Vagina (tissue), 2 donors: Measurements from ENCODE around the gene SBDS. TPM values are rescaled to one million over a fixed set of nuclear protein-coding genes. Genes with fewer than 3 reads are reported as not detected.
"Not testable (repeated sequence)": the region's sequence is repeated elsewhere in the genome, so short reads cannot be mapped to it uniquely, and the experiment has no call there.

Experiments used
- DNase-seq, 2 donors: peaks; one replicate each; pipeline ENCODE4 v3.0.0-alpha.2; 2017; ENCODE audit errors: extremely low spot score in 2 of 2
- H3K27ac ChIP-seq: fragments of 200-600 bp; sonication (generic); one replicate; pipeline ENCODE4 v1.5.1; 2019
- H3K27me3 ChIP-seq: fragments of 200-600 bp; sonication (generic); one replicate; pipeline ENCODE4 v1.5.1; 2019
- H3K36me3 ChIP-seq, 2 donors: fragments of 200-600 bp; sonication (generic); one replicate each; pipeline ENCODE4 v1.5.1; 2017 to 2019
- H3K4me1 ChIP-seq: fragments of 200-600 bp; sonication (generic); one replicate; pipeline ENCODE4 v1.5.1; 2019
- H3K4me3 ChIP-seq, 2 donors: fragments of 200-600 bp; sonication (generic); 1 replicate in 1 of 2; 2 replicates in 1 of 2; pipeline ENCODE4 v1.5.1; 2016 to 2019
- H3K9me3 ChIP-seq: fragments of 200-600 bp; sonication (generic); one replicate; pipeline ENCODE4 v1.5.1; 2019
- POLR2A ChIP-seq, 2 donors: fragments of 450-650 bp; IDR thresholded peaks; one replicate each; pipeline ENCODE4 v1.6.1; 2017; ENCODE audit warnings: antibody characterized with exemption in 2 of 2, mild to moderate bottlenecking in 2 of 2, moderate library complexity in 2 of 2
- POLR2AphosphoS5 ChIP-seq, 2 donors: sonication (generic); formaldehyde crosslinking; IDR thresholded peaks; one replicate each; pipeline ENCODE4 v1.9.0; 2017; ENCODE audit warnings: antibody characterized with exemption in 2 of 2, mild to moderate bottlenecking in 2 of 2, low read depth in 1 of 2; ENCODE audit not compliant: insufficient read depth in 1 of 2
- intact Hi-C: fragments of 100-400 bp; cut with DNase I; formaldehyde crosslinking; loops from one replicate; pipeline ENCODE4 v1.15.1; 2023
- total RNA-seq: library from RNA; depleted of rRNA; stranded (reverse); fragments of >200 nt; gene quantifications from one replicate; pipeline ENCODE4 v1.2.3, GENCODE V29; 2016
- TF ChIP-seq, protein P1 (sequence below), 3 experiments: fragments of 450-650 bp in 2 of 3; fragments of 200-600 bp in 1 of 3; sonication (generic) in 1 of 3; IDR thresholded peaks; one replicate each; pipeline ENCODE4 v1.5.1; 2017 to 2019; ENCODE audit warnings: antibody characterized with exemption in 3 of 3, mild to moderate bottlenecking in 2 of 3, moderate library complexity in 2 of 3

SBDS gene
- total RNA-seq, 1 donor from 2014 or later: 79.8 TPM

- no peak overlapping the region for H3K27ac ChIP-seq
- TF ChIP-seq, protein P1, sequence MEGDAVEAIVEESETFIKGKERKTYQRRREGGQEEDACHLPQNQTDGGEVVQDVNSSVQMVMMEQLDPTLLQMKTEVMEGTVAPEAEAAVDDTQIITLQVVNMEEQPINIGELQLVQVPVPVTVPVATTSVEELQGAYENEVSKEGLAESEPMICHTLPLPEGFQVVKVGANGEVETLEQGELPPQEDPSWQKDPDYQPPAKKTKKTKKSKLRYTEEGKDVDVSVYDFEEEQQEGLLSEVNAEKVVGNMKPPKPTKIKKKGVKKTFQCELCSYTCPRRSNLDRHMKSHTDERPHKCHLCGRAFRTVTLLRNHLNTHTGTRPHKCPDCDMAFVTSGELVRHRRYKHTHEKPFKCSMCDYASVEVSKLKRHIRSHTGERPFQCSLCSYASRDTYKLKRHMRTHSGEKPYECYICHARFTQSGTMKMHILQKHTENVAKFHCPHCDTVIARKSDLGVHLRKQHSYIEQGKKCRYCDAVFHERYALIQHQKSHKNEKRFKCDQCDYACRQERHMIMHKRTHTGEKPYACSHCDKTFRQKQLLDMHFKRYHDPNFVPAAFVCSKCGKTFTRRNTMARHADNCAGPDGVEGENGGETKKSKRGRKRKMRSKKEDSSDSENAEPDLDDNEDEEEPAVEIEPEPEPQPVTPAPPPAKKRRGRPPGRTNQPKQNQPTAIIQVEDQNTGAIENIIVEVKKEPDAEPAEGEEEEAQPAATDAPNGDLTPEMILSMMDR (IDR thresholded peaks at IDR 0.05): no peak
- TF ChIP-seq POLR2AphosphoS5 (IDR thresholded peaks at IDR 0.05; ENCODE audit: insufficient read depth in 1 of 2, low read depth in 1 of 2) (no peak), POLR2A (IDR thresholded peaks at IDR 0.05) (no peak)
- no peak for DNase-seq
- no peak overlapping the region for H3K4me3 ChIP-seq
- intact Hi-C loops: no loop called here
- no peaks in the 10 kb centered on the region for H3K27me3 ChIP-seq
- no peaks in the 10 kb centered on the region for H3K9me3 ChIP-seq
- peaks cover 0 to 33% of the 10 kb centered on the region in 2 donors for H3K36me3 ChIP-seq
- H3K4me1 ChIP-seq: no peaks in the 10 kb centered on the region
Measured at GRCh38 chr7:67008260-67008659, 12.9 kb upstream of the SBDS start.

DNA sequence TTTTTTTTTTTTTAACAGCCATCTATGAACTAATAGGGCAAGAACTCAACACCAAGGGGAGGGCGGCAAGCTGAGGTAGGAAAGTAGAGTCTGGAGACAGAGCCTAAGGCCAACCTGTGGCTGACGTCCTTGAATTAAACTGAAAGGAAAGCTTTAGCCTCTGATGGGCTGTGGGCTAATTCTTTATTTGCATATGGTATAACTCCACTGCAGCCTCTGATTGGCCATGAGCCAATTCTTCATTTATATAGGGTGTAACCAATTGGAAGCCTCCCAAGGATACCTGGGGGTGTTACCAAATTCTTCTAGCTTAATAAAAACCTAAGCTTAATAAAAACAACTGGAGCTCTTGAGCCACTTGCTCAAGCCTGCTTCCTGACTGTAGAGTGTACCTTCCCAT is 11.6 kb upstream of the SBDS start:
- Histone ChIP-seq H3K27me3 (no peaks in the 10 kb centered on the region), H3K4me1 (no peaks in the 10 kb centered on the region), H3K9me3 (no peaks in the 10 kb centered on the region), H3K4me3 (no peak overlapping the region), H3K36me3 (peaks cover 0 to 32% of the 10 kb centered on the region in 2 donors), H3K27ac (no peak overlapping the region)
- DNase-seq: no peak
- TF ChIP-seq POLR2AphosphoS5 (IDR thresholded peaks at IDR 0.05; ENCODE audit: insufficient read depth in 1 of 2, low read depth in 1 of 2) (no peak), POLR2A (IDR thresholded peaks at IDR 0.05) (no peak)
- TF ChIP-seq, protein P1 (IDR thresholded peaks at IDR 0.05): no peak
- intact Hi-C loops: no loop called here

DNA sequence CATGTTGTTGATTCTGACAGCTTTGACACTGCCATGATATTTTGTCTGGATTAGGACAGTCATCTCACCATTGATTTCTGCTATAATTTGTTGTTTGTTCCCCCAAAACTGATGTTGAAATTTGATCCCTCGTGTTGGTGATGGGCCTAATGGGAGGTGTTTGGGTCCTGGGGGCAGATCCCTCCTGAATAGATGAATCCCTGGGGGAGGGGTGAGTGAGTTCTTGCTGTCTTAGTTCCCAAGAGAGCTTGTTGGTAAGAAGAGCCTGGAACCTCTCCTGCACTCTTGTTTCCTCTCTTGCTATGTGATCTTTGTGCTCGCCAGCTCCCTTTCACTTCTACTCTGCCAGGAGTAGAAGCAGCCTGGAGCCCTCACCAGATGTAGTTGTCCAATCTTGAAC is 8.8 kb upstream of the SBDS start:
- H3K4me3 ChIP-seq, H3K27me3 ChIP-seq, H3K4me1 ChIP-seq, DNase-seq, H3K9me3 ChIP-seq, H3K27ac ChIP-seq, intact Hi-C loops: not testable (repeated sequence)
- peaks cover 0 to 11% of the 10 kb centered on the region in 2 donors for H3K36me3 ChIP-seq

- H3K36me3 ChIP-seq, H3K27me3 ChIP-seq, H3K27ac ChIP-seq, H3K9me3 ChIP-seq, DNase-seq, intact Hi-C loops, H3K4me3 ChIP-seq: not testable (repeated sequence)
- TF ChIP-seq, protein P1 (IDR thresholded peaks at IDR 0.05): peak in 1 of 3 experiments; percentile 39
- peaks cover 11% of the 10 kb centered on the region for H3K4me1 ChIP-seq
Measured at GRCh38 chr7:67000601-67001258, 5.3 kb upstream of the SBDS start.

- TF ChIP-seq POLR2AphosphoS5 (IDR thresholded peaks at IDR 0.05; ENCODE audit: insufficient read depth in 1 of 2, low read depth in 1 of 2): peak; percentile 76 to 84
- peak in 1 of 2 donors; percentile 28 for TF ChIP-seq POLR2A (IDR thresholded peaks at IDR 0.05)
- intact Hi-C loops, H3K27me3 ChIP-seq, H3K9me3 ChIP-seq: not testable (repeated sequence)
- H3K36me3 ChIP-seq: peaks cover 0 to 21% of the 10 kb centered on the region in 2 donors
- H3K4me3 ChIP-seq: peak within 1 kb of the TSS; percentile 72 to 78
- peak; percentile 99 for DNase-seq
- peak within 1 kb of the TSS; percentile 93 for H3K27ac ChIP-seq
- H3K4me1 ChIP-seq: peaks cover 25% of the 10 kb centered on the region
Measured at GRCh38 chr7:66996444-66997191, 1.2 kb upstream of the SBDS start, which contains the start of gene TYW1. Gene TYW1 (plus strand): TSS chr7:66996833. CDS start chr7:66996979, 146 bp downstream.

GRCh38 chr7:66994691-66995049 is 716 bp downstream of the SBDS start:
- H3K36me3 ChIP-seq: peaks cover 0 to 39% of the 10 kb centered on the region in 2 donors
- peaks cover 25% of the 10 kb centered on the region for H3K4me1 ChIP-seq
- DNase-seq, H3K9me3 ChIP-seq, H3K27me3 ChIP-seq, intact Hi-C loops: not testable (repeated sequence)
- peak in 1 of 2 donors; percentile 33 for TF ChIP-seq POLR2A (IDR thresholded peaks at IDR 0.05)
- peak in 1 of 2 donors; percentile 47 for TF ChIP-seq POLR2AphosphoS5 (IDR thresholded peaks at IDR 0.05; ENCODE audit: insufficient read depth in 1 of 2, low read depth in 1 of 2)
- H3K4me3 ChIP-seq: peak overlapping the region; percentile 72 to 96
- H3K27ac ChIP-seq: peak overlapping the region; percentile 92

DNA sequence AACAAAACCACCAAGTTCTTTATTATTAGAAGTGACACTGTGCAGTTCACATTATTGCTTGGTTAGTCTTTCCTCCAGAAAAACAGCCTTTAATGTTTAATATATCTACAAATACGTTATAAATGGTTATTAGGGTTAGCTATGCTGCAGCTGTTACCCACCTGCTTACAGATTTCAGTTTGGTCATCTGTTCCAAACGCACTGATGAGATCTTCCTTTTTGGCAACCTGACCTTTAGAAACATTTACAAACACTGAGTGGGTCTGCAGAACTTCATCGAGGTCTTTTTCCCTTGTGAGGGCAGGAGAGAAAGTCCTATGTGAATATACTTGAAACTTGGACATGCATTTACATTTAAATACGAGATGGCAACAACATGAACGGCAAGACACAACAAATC is 1.3 kb downstream of the SBDS start:
- H3K27me3 ChIP-seq, intact Hi-C loops, H3K9me3 ChIP-seq, DNase-seq: not testable (repeated sequence)
- peaks cover 25% of the 10 kb centered on the region for H3K4me1 ChIP-seq
- peak overlapping the region; percentile 92 for H3K27ac ChIP-seq
- H3K4me3 ChIP-seq: peak overlapping the region; percentile 72 to 96
- peaks cover 0 to 41% of the 10 kb centered on the region in 2 donors for H3K36me3 ChIP-seq

DNA sequence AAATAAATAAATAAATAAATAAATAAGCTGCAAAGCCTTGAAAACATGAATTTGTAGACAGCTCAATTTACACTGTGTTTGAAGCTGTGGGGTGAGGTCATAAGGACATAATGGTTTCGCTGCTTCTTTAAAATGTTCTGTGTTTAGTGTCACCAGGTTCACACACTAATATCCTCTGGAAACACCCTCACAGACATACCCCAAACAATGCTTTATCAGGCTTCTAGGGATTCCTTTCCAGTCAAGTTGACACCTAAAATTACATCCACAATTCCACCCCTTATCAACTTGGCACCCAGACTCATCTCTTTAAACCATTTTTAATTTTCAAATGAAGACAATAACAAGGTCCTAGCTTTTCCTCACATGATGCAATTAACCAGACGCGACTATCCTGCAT is 5.8 kb downstream of the SBDS start:
- H3K36me3 ChIP-seq: peaks cover 0 to 59% of the 10 kb centered on the region in 2 donors
- intact Hi-C loops: not testable (repeated sequence)

DNA sequence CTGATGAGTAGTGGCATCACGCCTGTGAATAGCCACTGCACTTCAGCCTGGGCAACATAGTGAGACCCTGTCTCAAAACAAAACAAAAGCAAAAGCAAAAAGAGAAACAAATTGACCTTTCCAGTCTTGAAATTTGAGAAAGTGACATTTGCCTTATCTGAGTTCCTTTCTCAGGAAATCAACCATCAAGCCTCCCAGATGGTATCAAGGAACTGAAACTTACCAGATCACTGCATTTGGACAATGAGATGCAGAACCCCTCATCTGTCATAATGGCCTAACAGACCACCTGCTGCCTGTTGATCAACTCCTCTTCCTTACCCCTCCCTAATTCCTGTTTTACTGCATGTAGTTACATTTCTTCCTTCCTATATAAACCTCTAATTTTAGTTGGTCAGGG is 15.1 kb downstream of the SBDS start:
- H3K4me3 ChIP-seq, H3K27ac ChIP-seq, DNase-seq, H3K4me1 ChIP-seq, H3K27me3 ChIP-seq, H3K36me3 ChIP-seq, H3K9me3 ChIP-seq, intact Hi-C loops: not testable (repeated sequence)

More for the DNA sequence above, 5.8 kb downstream of the SBDS start:
- H3K27ac ChIP-seq, DNase-seq, H3K4me3 ChIP-seq, H3K9me3 ChIP-seq, H3K27me3 ChIP-seq: not testable (repeated sequence)
- H3K4me1 ChIP-seq: peaks cover 14% of the 10 kb centered on the region
